Urinary bladder (tissue), 4 donors: ENCODE data around the gene HOTAIR. TPM values are rescaled to one million over a fixed set of nuclear protein-coding genes. Genes with fewer than 3 reads are reported as not detected.

Experiments
- DNase-seq: peaks from one replicate; pipeline ENCODE4 v3.0.0-alpha.2; 2015; ENCODE audit errors: extremely low spot score
- H3K27ac ChIP-seq: one replicate; pipeline ENCODE4 v1.5.1; 2013; ENCODE audit warnings: low read depth, mild to moderate bottlenecking, moderate library complexity
- H3K36me3 ChIP-seq: one replicate; pipeline ENCODE4 v1.6.1; 2013; ENCODE audit warnings: mild to moderate bottlenecking, moderate library complexity; ENCODE audit not compliant: insufficient read depth
- H3K4me1 ChIP-seq: one replicate; pipeline ENCODE4 v1.6.1; 2013; ENCODE audit warnings: mild to moderate bottlenecking, moderate library complexity; ENCODE audit not compliant: insufficient read depth
- H3K4me3 ChIP-seq: one replicate; pipeline ENCODE4 v1.5.1; 2013; ENCODE audit warnings: low read depth, low read length
- WGBS: extraction: QIAGEN DNeasy Blood & Tissue Kit; methylation state at CpG from one replicate; pipeline ENCODE4 v1.1.7; 2013; 5-methylcytosine and 5-hydroxymethylcytosine counted together
- polyA plus RNA-seq: library from polyadenylated mRNA; stranded (reverse); fragments of 200-250 nt; gene quantifications from one replicate; pipeline ENCODE4 v1.2.3, GENCODE V29; 2013
- total RNA-seq: library from RNA; depleted of rRNA; stranded (reverse); fragments of >200 nt; gene quantifications from one replicate; pipeline ENCODE4 v1.2.3, GENCODE V29; 2014
- donor health status: healthy with polysubstance abuse.
- donor health status: healthy.

Gene HOTAIR
- total and polyA plus RNA-seq, 2 donors, result 1.1 to 6.3 TPM

DNA sequence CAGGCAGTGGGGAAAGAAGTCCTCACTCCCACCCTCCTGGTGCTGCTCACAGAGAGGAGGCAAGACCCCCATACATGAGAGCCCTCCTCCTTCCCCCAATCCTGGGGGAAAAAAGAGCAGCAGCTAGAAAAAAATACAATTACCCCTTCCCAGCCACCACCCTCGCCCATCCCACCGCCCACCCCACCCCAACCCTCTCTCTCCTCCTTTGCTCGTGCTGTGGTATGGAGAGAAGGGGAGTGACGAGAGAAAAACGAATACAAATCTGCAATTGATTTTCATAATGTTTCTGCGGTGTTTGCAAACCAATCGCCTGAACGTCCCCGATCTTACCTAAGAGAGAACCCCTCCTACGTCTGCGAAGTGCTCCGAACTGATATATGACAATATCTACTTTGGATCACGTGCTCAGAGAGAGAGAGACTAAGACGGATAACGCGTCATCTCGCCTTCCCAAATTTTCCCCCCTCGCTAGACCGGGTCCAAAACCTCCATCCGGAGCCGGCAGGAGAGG, 2.0 kb downstream of the HOTAIR start, which contains the start of gene HOXC11:
TSS of gene HOXC11 (plus strand) at position 405 of the 514 bp plus-strand sequence. CDS start 116 bp downstream, outside the sequence.
- DNase-seq, result no peak
- H3K27ac ChIP-seq, result no peak within 1 kb of the TSS
- no peaks in the 10 kb centered on the region for H3K36me3 ChIP-seq
- H3K4me3 ChIP-seq, result peak within 1 kb of the TSS; percentile 42
- WGBS, result 21% methylated on average over 21 of the region's 21 CpGs
- H3K4me1 ChIP-seq, result peaks cover 3% of the 10 kb centered on the region

GRCh38 chr12:53972152-53972702, 2.5 kb downstream of the HOTAIR start:
- no peak overlapping the region for H3K27ac ChIP-seq
- H3K36me3 ChIP-seq, result no peaks in the 10 kb centered on the region
- 70% methylated on average over 9 of the region's 9 CpGs for WGBS
- no peak overlapping the region for H3K4me3 ChIP-seq
- DNase-seq, result no peak
- H3K4me1 ChIP-seq, result peaks cover 3% of the 10 kb centered on the region

- 96% methylated on average over 2 of the region's 2 CpGs for WGBS
- H3K4me3 ChIP-seq, result no peak overlapping the region
These were observed 3.1 kb downstream of the HOTAIR start for GRCh38 chr12:53971686-53972085.

DNA sequence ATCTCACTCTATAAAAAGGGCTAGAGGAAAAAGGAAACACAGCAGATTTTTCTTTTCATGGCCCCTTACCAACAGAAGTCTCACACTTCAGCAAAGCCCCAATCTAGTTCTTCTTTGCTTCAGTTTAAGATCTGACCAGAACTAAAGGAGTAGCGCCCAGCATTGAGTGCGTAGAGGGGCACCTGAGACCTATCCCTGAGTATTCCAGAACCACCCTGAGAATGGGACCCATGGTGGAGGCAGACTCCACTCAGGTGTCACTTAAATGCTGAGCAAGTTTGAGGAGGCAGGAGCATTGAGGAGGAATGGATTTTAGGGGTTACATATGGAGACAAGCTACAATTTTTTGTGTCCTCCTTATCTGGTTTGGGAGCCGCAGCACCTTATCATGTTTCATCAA, 3.6 kb downstream of the HOTAIR start:
- peaks cover 3% of the 10 kb centered on the region for H3K4me1 ChIP-seq
- no peaks in the 10 kb centered on the region for H3K36me3 ChIP-seq
- H3K27ac ChIP-seq, result no peak overlapping the region
- DNase-seq, result no peak
- H3K4me3 ChIP-seq, result no peak overlapping the region
- 94% methylated on average over 3 of the region's 3 CpGs for WGBS

More at GRCh38 chr12:53971686-53972085, 3.1 kb downstream of the HOTAIR start:
- no peaks in the 10 kb centered on the region for H3K36me3 ChIP-seq
- H3K4me1 ChIP-seq, result peaks cover 3% of the 10 kb centered on the region
- no peak for DNase-seq
- H3K27ac ChIP-seq, result no peak overlapping the region

GRCh38 chr12:53970451-53970850, 4.3 kb downstream of the HOTAIR start:
- Histone ChIP-seq H3K4me3 (no peak overlapping the region), H3K27ac (no peak overlapping the region), H3K36me3 (no peaks in the 10 kb centered on the region), H3K4me1 (peaks cover 3% of the 10 kb centered on the region)
- no peak for DNase-seq
- 81% methylated on average over 4 of the region's 4 CpGs for WGBS

DNA sequence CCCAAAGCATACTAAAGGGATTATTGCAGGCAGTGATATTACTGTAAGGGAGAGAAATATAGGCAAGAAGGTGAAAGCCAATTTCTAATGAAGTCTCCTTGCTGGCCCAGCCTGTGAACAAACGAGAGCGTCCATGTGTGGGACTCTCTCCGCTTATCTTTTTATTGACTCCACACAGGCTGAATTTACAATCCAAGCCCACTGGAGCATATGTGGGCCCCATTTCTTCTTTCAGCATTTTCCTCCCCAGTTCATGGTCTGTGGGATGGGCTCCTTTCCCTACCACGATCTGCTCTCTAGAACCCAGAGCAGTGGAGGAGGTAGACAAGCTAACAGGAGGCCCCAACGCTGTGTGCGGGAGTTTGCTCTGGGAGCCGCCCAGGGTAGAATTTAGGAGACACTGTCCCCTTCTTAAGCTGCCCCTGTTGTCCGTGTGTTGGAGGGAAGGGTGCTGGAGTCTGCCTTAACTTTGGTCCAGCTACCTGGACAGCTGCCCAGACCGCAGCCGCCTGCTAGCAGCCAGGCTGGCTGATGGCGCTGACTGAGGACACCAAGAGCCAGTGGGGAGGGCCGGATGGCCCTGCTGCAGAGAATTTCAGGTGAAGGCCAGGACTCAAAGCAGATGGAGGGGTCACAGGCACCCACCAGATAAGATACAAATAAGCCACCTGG, 5.0 kb downstream of the HOTAIR start:
- no peak for DNase-seq
- no peak overlapping the region for H3K27ac ChIP-seq
- no peaks in the 10 kb centered on the region for H3K36me3 ChIP-seq
- no peak overlapping the region for H3K4me3 ChIP-seq
- peaks cover 1% of the 10 kb centered on the region for H3K4me1 ChIP-seq
- WGBS, result 51% methylated on average over 12 of the region's 12 CpGs

- Histone ChIP-seq H3K4me3 (no peak overlapping the region), H3K4me1 (no peaks in the 10 kb centered on the region), H3K27ac (peak overlapping the region; percentile 28), H3K36me3 (no peaks in the 10 kb centered on the region)
- DNase-seq, result no peak
- 41% methylated on average over 24 of the region's 24 CpGs for WGBS
These were observed 6.3 kb downstream of the HOTAIR start for GRCh38 chr12:53968214-53969127.

DNA sequence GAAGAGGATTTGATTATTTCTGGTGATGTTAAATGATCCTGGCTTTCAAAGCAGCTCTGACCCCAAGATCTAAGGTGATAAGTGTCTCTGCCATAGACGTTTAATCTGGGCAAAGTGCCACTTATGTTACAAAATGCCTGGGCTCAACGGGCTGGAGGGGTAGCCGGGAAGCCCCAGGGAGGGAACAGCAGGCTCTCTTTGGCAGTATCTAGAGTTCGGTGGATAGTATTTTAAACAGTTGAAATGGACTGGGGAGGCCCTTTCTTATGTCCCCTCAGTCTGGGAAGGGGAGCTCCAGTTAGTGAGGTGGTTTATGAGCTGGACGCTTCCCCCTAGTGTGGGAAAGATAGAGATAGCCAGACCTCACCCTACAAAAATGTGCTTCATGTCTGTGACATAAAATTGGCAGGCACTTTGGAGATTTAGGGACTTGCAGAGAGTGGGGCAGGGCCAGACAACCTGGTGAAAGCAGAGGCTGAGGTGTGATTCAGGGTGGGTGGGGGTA, 7.3 kb downstream of the HOTAIR start:
- Histone ChIP-seq H3K4me1 (no peaks in the 10 kb centered on the region), H3K4me3 (no peak overlapping the region), H3K27ac (no peak overlapping the region), H3K36me3 (no peaks in the 10 kb centered on the region)
- no peak for DNase-seq
- WGBS, result 35% methylated on average over 5 of the region's 5 CpGs

- WGBS, result 18% methylated on average over 36 of the region's 36 CpGs
- H3K4me3 ChIP-seq, result peak overlapping the region; percentile 9
- H3K27ac ChIP-seq, result peak overlapping the region; percentile 54
- no peaks in the 10 kb centered on the region for H3K4me1 ChIP-seq
- DNase-seq, result no peak
- no peaks in the 10 kb centered on the region for H3K36me3 ChIP-seq
These were observed 8.2 kb downstream of the HOTAIR start for GRCh38 chr12:53966385-53967133.

GRCh38 chr12:53966085-53966384, 8.7 kb downstream of the HOTAIR start:
- DNase-seq, result no peak
- Histone ChIP-seq H3K27ac (peak overlapping the region; percentile 54), H3K4me3 (peak overlapping the region; percentile 9), H3K36me3 (no peaks in the 10 kb centered on the region), H3K4me1 (no peaks in the 10 kb centered on the region)
- WGBS, result 3% methylated on average over 15 of the region's 15 CpGs

GRCh38 chr12:53965281-53966084, 9.3 kb downstream of the HOTAIR start:
- peak overlapping the region; percentile 9 for H3K4me3 ChIP-seq
- no peak overlapping the region for H3K27ac ChIP-seq
- no peaks in the 10 kb centered on the region for H3K36me3 ChIP-seq
- H3K4me1 ChIP-seq, result no peaks in the 10 kb centered on the region
- WGBS, result 3% methylated on average over 18 of the region's 18 CpGs
- no peak for DNase-seq

GRCh38 chr12:53964315-53964713, 10.4 kb downstream of the HOTAIR start:
- Histone ChIP-seq H3K27ac (no peak overlapping the region), H3K4me3 (no peak overlapping the region), H3K4me1 (no peaks in the 10 kb centered on the region), H3K36me3 (no peaks in the 10 kb centered on the region)
- DNase-seq, result no peak
- 45% methylated on average over 2 of the region's 2 CpGs for WGBS
